Stimulated activated CD8-positive, alpha-beta memory T cell treated with anti-CD3 and anti-CD28 coated beads, Interleukin-2, amount 100 ng/mL, for 48 hours (primary cell): ENCODE data around the gene SLC9A5.
A peak's percentile ranks its signal among the peaks of the same experiment; 100 is the strongest.

Experiments used
- DNase-seq, 2 donors: peaks; one replicate each; pipeline ENCODE4 v3.0.0-alpha.2; 2020; ENCODE audit warnings: low read depth in 2 of 2

SLC9A5 gene

GRCh38 chr16:67213197-67214019 is 35.4 kb upstream of the SLC9A5 start:
- DNase-seq = no peak

- DNase-seq = no peak
Measured at GRCh38 chr16:67215706-67216105, 33.1 kb upstream of the SLC9A5 start.

GRCh38 chr16:67216612-67217490 is 31.9 kb upstream of the SLC9A5 start:
- DNase-seq = no peak

GRCh38 chr16:67223992-67224391 is 24.8 kb upstream of the SLC9A5 start:
- no peak for DNase-seq

GRCh38 chr16:67226295-67226803 is 22.4 kb upstream of the SLC9A5 start:
- DNase-seq = no peak

- DNase-seq = peak; percentile 98 to 99
Measured at GRCh38 chr16:67226804-67227566, 21.8 kb upstream of the SLC9A5 start, which contains the start of gene TMEM208. TSS of gene TMEM208 (plus strand) at chr16:67227130. CDS start at chr16:67227219, 89 bp downstream.

- no peak for DNase-seq
Measured at GRCh38 chr16:67227567-67227921, 21.2 kb upstream of the SLC9A5 start.

- no peak for DNase-seq
Measured at GRCh38 chr16:67228034-67228785, 20.6 kb upstream of the SLC9A5 start.

GRCh38 chr16:67228905-67229304 is 19.9 kb upstream of the SLC9A5 start:
- no peak for DNase-seq

- DNase-seq = no peak
Measured at GRCh38 chr16:67229906-67230808, 18.6 kb upstream of the SLC9A5 start.

- no peak for DNase-seq
Measured at GRCh38 chr16:67230809-67231660, 17.7 kb upstream of the SLC9A5 start.

- DNase-seq = no peak
Measured at GRCh38 chr16:67233596-67233995, 15.2 kb upstream of the SLC9A5 start.

GRCh38 chr16:67234180-67234597 is 14.6 kb upstream of the SLC9A5 start:
- no peak for DNase-seq

GRCh38 chr16:67235816-67236562 is 12.8 kb upstream of the SLC9A5 start:
- DNase-seq = no peak

GRCh38 chr16:67236563-67237395 is 12.0 kb upstream of the SLC9A5 start:
- peak; percentile 78 to 86 for DNase-seq

GRCh38 chr16:67237396-67238277 is 11.1 kb upstream of the SLC9A5 start:
- no peak for DNase-seq

- DNase-seq = no peak
Measured at GRCh38 chr16:67238278-67238575, 10.6 kb upstream of the SLC9A5 start.
